Stimulated activated CD4-positive, alpha-beta T cell treated with anti-CD3 and anti-CD28 coated beads, Interleukin-12 subunit alpha, Interleukin-12 subunit beta, amount 100 ng/mL, for 4 hours (primary cell): Measurements from ENCODE around the gene CDHR3.

Experiments used
- DNase-seq: peaks from one replicate; pipeline ENCODE4 v3.0.0-alpha.2; 2020

CDHR3 gene

GRCh38 chr7:106069471-106070200 lies 106.6 kb downstream of the CDHR3 start:
- DNase-seq: no peak

GRCh38 chr7:106070201-106070551 lies 107.1 kb downstream of the CDHR3 start:
- DNase-seq: no peak

GRCh38 chr7:106070567-106071254 lies 107.6 kb downstream of the CDHR3 start:
- DNase-seq: no peak

GRCh38 chr7:106071356-106071998 lies 108.4 kb downstream of the CDHR3 start:
- peak; percentile 11 for DNase-seq

GRCh38 chr7:106071999-106072714 lies 109.1 kb downstream of the CDHR3 start:
- no peak for DNase-seq

GRCh38 chr7:106072715-106073091 lies 109.6 kb downstream of the CDHR3 start:
- no peak for DNase-seq

GRCh38 chr7:106073701-106074100 lies 110.6 kb downstream of the CDHR3 start:
- no peak for DNase-seq

- DNase-seq: no peak
Measured at GRCh38 chr7:106074257-106074656, 111.2 kb downstream of the CDHR3 start.

- no peak for DNase-seq
Measured at GRCh38 chr7:106075937-106076336, 112.9 kb downstream of the CDHR3 start.

- no peak for DNase-seq
Measured at GRCh38 chr7:106076537-106076936, 113.5 kb downstream of the CDHR3 start.

GRCh38 chr7:106080300-106080987 lies 117.4 kb downstream of the CDHR3 start:
- DNase-seq: no peak

GRCh38 chr7:106082087-106082854 lies 119.2 kb downstream of the CDHR3 start:
- no peak for DNase-seq
